Neural progenitor cell (in vitro differentiated cells): ENCODE measurements around the gene DHX35.

Source experiments
- EZH2 ChIP-seq: fragments of 200-600 bp; sonication (generic); IDR thresholded peaks from 2 replicates; pipeline ENCODE4 v1.6.1; 2017; ENCODE audit warnings: antibody characterized with exemption, mild to moderate bottlenecking, moderate library complexity
- EZH2phosphoT487 ChIP-seq: fragments of 200-600 bp; sonication (generic); IDR thresholded peaks from 2 replicates; pipeline ENCODE4 v1.6.1; 2017; ENCODE audit warnings: antibody characterized with exemption
- TF ChIP-seq, protein P1 (sequence below): fragments of 200-600 bp; sonication (generic); IDR thresholded peaks from 2 replicates; pipeline ENCODE4 v1.5.1; 2017; ENCODE audit warnings: antibody characterized with exemption, mild to moderate bottlenecking

DNA sequence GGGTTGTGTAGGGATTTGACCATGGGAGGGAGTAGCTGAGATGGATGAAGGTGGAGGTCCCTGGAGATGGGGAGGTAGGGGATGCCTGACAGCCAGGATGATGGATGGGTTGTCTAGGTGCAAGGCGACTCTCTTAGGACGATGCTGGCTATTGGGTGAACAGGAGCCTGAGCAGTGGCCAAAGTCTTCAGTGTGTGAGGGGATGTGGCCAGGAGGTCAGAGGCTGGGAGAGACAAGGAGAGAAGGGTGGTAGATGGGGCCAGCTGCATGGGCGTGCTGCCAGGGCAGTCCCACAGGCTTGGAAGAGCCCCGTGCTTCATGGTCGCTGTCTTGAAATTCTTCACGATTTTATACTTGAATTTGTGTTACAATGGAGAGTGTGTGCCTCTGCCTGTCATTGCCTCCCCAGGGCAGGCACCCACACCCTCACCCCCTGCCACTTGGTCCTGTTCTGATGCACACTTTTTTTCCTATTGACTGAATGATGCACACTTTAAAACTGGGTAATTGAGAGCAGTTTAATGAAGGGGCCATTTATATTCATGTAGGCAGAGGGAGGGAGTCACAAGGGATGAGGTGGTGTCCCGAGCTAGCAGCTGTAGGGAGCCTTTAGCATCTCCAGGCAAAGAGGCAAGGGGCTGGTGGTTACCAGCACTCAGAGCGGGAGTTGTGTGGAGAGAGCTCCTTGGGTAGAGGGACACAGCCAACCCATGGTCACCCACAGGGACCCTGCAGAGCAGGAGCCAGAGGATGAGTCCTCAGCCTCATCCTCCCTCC lies 120.7 kb downstream of the DHX35 start:
- TF ChIP-seq EZH2phosphoT487 (no peak), EZH2 (no peak)
- TF ChIP-seq, protein P1, sequence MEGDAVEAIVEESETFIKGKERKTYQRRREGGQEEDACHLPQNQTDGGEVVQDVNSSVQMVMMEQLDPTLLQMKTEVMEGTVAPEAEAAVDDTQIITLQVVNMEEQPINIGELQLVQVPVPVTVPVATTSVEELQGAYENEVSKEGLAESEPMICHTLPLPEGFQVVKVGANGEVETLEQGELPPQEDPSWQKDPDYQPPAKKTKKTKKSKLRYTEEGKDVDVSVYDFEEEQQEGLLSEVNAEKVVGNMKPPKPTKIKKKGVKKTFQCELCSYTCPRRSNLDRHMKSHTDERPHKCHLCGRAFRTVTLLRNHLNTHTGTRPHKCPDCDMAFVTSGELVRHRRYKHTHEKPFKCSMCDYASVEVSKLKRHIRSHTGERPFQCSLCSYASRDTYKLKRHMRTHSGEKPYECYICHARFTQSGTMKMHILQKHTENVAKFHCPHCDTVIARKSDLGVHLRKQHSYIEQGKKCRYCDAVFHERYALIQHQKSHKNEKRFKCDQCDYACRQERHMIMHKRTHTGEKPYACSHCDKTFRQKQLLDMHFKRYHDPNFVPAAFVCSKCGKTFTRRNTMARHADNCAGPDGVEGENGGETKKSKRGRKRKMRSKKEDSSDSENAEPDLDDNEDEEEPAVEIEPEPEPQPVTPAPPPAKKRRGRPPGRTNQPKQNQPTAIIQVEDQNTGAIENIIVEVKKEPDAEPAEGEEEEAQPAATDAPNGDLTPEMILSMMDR = no peak
